ENCODE data around the gene PLCB1. TPM values are rescaled to one million over a fixed set of nuclear protein-coding genes. Genes with fewer than 3 reads are reported as not detected.

The PLCB1 gene
- total and polyA plus RNA-seq, 2 experiments from 2014 or later = 8.0 to 17.6 TPM

DNA sequence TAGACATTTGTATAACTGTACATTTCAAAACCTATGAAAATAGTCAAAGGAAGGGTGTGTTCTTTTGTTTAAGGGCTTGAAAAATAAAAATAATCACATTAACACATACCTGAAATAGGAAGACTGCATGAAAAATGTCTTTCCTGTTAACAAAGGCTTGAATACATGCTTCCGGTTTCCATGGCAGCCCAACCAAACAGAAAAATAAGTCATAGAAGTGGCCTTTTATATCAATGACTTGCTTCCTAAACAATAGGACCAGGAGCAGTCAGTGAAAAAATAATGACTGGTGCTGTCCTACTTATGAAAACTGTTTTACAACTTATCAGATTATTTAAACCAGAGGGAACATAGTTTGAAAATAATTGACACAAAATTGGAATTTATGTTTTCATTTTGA lies 524.3 kb downstream of the PLCB1 start:
- H3K27ac ChIP-seq = no peak overlapping the region
- H3K27me3 ChIP-seq = no peaks in the 10 kb centered on the region
- DNase-seq (ENCODE audit: low read depth in 1 of 2, low spot score in 1 of 2) = peak in 1 of 2 donors; percentile 39

DNA sequence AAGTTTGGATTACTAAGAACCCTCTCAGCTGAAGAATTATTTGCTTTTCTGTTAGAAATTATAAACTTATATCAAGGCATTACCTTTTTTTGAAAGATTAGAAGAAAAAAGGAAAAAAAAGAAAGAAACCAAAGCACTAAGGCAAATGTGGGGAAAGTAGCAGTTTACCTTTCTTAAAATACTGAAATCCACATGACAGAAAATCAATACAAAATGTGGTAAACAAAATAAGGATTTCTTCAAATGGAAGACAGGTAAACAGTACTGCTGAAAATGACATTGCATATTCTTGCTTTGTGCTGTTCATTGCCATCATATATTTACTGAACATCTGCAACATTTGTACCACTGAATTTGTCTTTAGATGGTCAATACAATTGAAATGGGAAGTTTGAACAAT lies 525.6 kb downstream of the PLCB1 start:
- TF ChIP-seq, protein P1, sequence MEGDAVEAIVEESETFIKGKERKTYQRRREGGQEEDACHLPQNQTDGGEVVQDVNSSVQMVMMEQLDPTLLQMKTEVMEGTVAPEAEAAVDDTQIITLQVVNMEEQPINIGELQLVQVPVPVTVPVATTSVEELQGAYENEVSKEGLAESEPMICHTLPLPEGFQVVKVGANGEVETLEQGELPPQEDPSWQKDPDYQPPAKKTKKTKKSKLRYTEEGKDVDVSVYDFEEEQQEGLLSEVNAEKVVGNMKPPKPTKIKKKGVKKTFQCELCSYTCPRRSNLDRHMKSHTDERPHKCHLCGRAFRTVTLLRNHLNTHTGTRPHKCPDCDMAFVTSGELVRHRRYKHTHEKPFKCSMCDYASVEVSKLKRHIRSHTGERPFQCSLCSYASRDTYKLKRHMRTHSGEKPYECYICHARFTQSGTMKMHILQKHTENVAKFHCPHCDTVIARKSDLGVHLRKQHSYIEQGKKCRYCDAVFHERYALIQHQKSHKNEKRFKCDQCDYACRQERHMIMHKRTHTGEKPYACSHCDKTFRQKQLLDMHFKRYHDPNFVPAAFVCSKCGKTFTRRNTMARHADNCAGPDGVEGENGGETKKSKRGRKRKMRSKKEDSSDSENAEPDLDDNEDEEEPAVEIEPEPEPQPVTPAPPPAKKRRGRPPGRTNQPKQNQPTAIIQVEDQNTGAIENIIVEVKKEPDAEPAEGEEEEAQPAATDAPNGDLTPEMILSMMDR (IDR thresholded peaks at IDR 0.05; ENCODE audit: low read depth, low read length) = no peak
- no peaks in the 10 kb centered on the region for H3K36me3 ChIP-seq
- no peak overlapping the region for H3K4me3 ChIP-seq
- H3K4me1 ChIP-seq (ENCODE audit: low read depth) = peaks cover 5% of the 10 kb centered on the region
- H3K9me3 ChIP-seq (ENCODE audit: low read depth) = no peaks in the 10 kb centered on the region
- H3K27me3 ChIP-seq = no peaks in the 10 kb centered on the region
- DNase-seq (ENCODE audit: low read depth in 1 of 2, low spot score in 1 of 2) = no peak
- no peak overlapping the region for H3K27ac ChIP-seq

More for the DNA sequence above, 524.3 kb downstream of the PLCB1 start:
- H3K4me3 ChIP-seq = no peak overlapping the region
- H3K9me3 ChIP-seq (ENCODE audit: low read depth) = no peaks in the 10 kb centered on the region
- H3K36me3 ChIP-seq = no peaks in the 10 kb centered on the region
- TF ChIP-seq, protein P1 (IDR thresholded peaks at IDR 0.05; ENCODE audit: low read depth, low read length) = no peak
- peaks cover 5% of the 10 kb centered on the region for H3K4me1 ChIP-seq (ENCODE audit: low read depth)

DNA sequence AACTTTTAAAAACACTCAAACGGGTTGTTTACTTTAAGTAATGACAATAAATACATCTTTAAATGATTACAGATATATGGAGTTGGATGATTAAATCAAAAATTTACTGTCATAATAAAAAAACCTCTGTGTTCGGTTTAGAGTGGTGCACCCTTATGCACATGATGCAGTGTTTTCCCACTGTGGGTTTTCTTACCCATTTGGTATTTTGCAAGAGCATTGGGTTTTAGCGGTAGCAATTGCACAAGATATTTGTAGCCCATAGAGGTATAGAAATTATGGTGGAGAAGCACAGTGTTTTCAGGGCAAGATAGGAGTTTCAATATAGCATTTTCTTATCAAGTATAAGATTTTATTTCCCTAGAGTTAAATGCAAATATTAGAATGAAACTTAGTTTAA lies 526.0 kb downstream of the PLCB1 start:
- TF ChIP-seq, protein P1 (IDR thresholded peaks at IDR 0.05; ENCODE audit: low read depth, low read length) = no peak
- H3K4me3 ChIP-seq = no peak overlapping the region
- H3K27me3 ChIP-seq = no peaks in the 10 kb centered on the region

DNA sequence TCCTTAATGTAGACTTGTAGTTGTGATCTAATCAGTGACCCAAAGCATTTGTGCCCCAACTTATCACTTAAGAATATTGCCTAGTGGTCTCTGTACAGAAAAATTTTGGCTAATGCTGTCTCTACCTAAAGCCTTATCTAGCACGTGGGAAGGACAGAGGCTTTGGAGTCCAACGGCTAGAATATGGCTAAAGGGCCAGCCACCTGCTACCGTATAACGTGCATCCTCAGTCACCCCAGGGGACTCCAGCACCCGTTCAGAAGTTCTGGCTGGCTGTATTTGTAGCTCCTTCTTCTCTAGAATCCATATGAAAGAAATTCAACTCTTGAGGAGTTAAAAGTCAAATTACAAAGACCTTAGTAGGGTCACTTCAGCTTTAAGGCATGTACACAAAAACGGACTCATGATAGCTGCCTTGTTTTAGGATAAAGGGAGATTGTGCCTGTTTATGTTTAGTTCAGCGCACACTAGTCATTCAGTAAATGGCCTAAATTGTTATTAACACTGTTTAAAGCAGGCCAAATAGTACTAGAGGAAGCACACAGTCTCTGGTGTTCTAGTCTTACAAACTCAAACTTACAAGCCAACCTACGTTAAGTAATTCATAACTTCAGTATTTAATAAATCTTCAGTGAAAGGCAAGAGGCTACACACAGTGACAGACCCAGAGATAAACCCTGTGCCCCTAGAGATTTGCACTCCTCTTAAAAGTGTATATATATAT lies 529.3 kb downstream of the PLCB1 start:
- DNase-seq (ENCODE audit: low read depth in 1 of 2, low spot score in 1 of 2) = no peak
- H3K27me3 ChIP-seq = no peaks in the 10 kb centered on the region
- peaks cover 3% of the 10 kb centered on the region for H3K4me1 ChIP-seq (ENCODE audit: low read depth)
- no peaks in the 10 kb centered on the region for H3K9me3 ChIP-seq (ENCODE audit: low read depth)
- no peak overlapping the region for H3K27ac ChIP-seq
- H3K36me3 ChIP-seq = no peaks in the 10 kb centered on the region
- no peak overlapping the region for H3K4me3 ChIP-seq
- TF ChIP-seq, protein P1 (IDR thresholded peaks at IDR 0.05; ENCODE audit: low read depth, low read length) = no peak

More for the DNA sequence above, 526.0 kb downstream of the PLCB1 start:
- no peak overlapping the region for H3K27ac ChIP-seq
- H3K9me3 ChIP-seq (ENCODE audit: low read depth) = no peaks in the 10 kb centered on the region
- peaks cover 5% of the 10 kb centered on the region for H3K4me1 ChIP-seq (ENCODE audit: low read depth)
- H3K36me3 ChIP-seq = no peaks in the 10 kb centered on the region
- no peak for DNase-seq (ENCODE audit: low read depth in 1 of 2, low spot score in 1 of 2)

DNA sequence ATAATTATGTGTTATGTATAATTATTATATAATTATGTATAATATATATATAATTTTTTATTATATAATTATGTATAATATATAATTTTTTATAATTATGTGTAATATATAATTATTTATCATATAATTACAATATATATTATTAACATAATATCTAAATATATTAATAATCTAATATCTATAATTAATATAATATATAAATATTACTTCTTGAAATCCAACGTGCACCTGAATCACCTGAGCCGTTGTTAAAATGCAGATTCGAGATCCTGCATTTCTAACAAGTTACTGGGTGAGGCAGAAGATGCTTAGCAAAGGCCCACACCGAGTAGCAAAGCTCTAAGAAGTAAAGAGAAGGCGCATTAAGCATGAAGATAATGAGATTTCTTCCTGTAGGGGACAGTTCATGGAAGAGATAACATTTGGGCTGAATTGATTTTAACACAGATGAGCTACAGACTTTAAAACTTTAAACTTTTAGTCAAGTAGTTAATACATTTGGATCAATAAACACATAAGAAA lies 530.4 kb downstream of the PLCB1 start:
- TF ChIP-seq, protein P1 (IDR thresholded peaks at IDR 0.05; ENCODE audit: low read depth, low read length) = no peak
- H3K9me3 ChIP-seq (ENCODE audit: low read depth) = no peaks in the 10 kb centered on the region
- no peaks in the 10 kb centered on the region for H3K27me3 ChIP-seq
- H3K4me1 ChIP-seq (ENCODE audit: low read depth) = peaks cover 3% of the 10 kb centered on the region
- H3K27ac ChIP-seq = no peak overlapping the region
- H3K4me3 ChIP-seq = no peak overlapping the region
- no peaks in the 10 kb centered on the region for H3K36me3 ChIP-seq
- no peak for DNase-seq (ENCODE audit: low read depth in 1 of 2, low spot score in 1 of 2)
